Pulmonary artery endothelial cell (primary cell): ENCODE data around the gene SAP25. TPM values are rescaled to one million over a fixed set of nuclear protein-coding genes. Genes with fewer than 3 reads are reported as not detected.
"Not testable (repeated sequence)": the region's sequence is repeated elsewhere in the genome, so short reads cannot be mapped to it uniquely, and the experiment has no call there.

Experiments
- DNase-seq: peaks from one replicate; pipeline ENCODE4 v3.0.0-alpha.2; 2011; ENCODE audit warnings: low read depth, low spot score
- total RNA-seq: library from RNA; depleted of rRNA; stranded (reverse); fragments of >200 nt; gene quantifications from 2 replicates; pipeline ENCODE4 v1.2.3, GENCODE V29; 2014

SAP25 gene
- total RNA-seq, 1 donor from 2014 or later, result not detected

- DNase-seq, result no peak
These were observed 2.2 kb upstream of the SAP25 start for GRCh38 chr7:100575746-100576383.

- DNase-seq, result no peak
These were observed 1.5 kb upstream of the SAP25 start for GRCh38 chr7:100575206-100575631.

- no peak for DNase-seq
These were observed 884 bp upstream of the SAP25 start for GRCh38 chr7:100574362-100575205.

DNA sequence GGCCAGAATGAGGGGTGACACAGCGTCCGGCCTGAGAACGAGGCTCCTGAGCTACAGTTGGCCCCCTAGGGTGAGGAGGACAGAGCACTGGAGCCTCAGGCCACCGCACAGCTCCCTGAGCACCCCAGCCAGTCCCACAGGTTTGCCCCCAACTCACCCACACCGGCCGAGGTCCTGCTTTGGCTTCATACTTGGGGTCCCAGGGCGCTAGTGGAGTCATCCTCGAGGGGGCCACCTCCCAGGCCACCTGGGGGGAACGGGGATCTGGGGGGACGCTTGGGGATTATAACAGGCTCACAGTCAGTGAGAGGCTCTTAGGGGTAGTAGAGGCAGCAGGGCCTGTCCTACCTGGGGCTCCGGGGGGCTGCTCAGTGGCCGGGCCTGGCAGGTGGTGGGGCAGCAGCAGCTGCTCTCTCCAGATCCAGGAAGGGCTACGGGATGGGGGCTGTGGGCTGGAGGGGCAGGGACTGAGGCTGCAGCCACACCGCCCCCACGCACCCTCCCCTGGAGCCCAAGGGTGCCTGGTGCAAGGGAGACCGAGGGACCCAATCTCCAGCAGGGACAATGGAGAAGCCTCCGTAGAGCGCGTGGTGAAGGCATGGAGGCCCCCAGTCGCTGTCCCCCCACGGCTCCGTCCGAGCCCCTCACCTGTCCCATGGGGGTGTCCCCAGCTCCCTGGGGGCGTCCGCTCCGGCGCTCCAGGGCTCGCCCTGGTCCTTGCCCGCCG lies 588 bp downstream of the SAP25 start:
- no peak for DNase-seq

GRCh38 chr7:100572281-100572948 lies 1.3 kb downstream of the SAP25 start:
- DNase-seq, result no peak

DNA sequence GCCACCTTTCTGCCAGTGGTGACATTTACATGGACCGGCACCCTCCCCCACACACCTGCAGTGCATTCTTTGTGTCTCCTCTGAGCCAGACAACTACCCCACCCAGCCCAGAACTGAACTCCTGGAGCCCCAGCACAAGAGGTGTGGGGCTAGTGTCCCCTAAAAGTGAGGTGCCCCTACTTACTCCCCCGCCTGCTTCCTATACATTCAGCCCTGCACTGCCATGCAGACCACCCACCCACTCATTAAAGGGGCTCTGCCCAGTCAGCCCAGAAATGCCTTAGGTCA lies 1.9 kb downstream of the SAP25 start:
- DNase-seq, result no peak

- DNase-seq, result no peak
These were observed 2.5 kb downstream of the SAP25 start for GRCh38 chr7:100570954-100571828.

GRCh38 chr7:100568896-100569844 lies 4.5 kb downstream of the SAP25 start:
- no peak for DNase-seq

- DNase-seq, result no peak
These were observed 5.4 kb downstream of the SAP25 start for GRCh38 chr7:100568176-100568895.

DNA sequence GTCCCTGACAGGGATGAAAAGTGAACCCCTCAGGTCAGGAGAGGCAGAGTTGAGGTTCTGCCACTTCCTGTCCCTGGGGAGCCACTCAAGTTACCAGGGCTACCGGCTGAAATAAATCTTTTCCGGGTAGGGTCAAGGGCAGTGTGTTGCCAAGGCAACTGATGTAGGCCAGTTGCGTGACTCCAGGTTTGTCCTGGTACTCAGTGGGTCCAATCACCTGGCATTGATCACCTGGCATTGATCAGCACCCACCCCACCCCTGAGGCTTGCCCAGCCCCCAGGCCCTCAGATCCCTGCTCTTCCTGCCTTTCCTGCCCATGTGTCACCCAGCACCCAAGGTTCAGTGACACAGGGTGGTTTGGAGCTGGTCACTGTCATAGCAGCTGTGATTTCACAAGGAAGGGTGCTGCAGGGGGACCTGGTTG lies 5.9 kb downstream of the SAP25 start:
- DNase-seq, result no peak

GRCh38 chr7:100567031-100567730 lies 6.5 kb downstream of the SAP25 start:
- DNase-seq, result no peak

DNA sequence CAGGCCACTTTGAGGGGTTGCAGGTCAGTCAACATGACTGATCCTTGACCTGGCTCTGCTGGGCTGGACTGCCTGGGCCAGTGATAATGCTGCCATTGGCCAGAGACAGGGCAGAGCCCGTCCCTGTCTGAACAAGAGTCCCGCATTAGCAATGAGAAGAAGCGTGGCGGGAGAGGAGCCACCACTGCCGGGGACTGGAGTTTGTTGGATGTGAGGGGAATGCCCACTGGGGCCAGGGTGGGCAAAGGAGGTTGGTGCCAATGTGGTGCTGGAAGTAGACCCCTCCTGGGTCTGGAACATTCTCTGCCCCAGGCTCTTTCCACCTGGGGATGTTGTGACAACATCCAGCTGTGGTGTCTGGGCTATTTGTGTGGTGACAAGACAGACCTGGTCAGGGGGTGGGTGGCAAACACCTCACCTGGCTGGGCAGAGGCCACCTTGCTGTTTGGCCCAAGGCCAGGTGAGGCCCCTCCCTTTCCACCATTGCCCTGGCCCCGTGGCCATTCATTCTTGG lies 7.6 kb downstream of the SAP25 start:
- DNase-seq, result no peak

GRCh38 chr7:100565133-100565571 lies 8.5 kb downstream of the SAP25 start:
- DNase-seq, result no peak

DNA sequence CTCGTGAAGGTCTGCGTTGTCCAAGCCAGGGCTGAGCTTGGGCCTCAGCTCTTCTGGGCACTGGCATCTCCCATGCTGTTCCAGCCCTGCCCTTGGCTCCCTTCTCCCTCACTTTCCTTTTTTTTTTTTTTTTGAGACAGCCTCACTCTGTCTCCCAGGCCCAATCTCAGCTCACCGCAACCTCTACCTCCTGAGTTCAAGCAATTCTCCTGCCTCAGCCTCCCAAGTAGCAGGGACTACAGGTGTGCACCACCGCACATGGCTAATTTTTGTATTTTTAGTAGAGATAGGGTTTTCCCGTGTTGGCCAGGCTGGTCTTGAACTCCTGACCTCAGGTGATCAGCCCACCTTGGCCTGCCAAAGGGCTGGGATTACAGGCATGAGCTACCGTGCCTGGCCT lies 9.3 kb downstream of the SAP25 start:
- DNase-seq, result not testable (repeated sequence)

DNA sequence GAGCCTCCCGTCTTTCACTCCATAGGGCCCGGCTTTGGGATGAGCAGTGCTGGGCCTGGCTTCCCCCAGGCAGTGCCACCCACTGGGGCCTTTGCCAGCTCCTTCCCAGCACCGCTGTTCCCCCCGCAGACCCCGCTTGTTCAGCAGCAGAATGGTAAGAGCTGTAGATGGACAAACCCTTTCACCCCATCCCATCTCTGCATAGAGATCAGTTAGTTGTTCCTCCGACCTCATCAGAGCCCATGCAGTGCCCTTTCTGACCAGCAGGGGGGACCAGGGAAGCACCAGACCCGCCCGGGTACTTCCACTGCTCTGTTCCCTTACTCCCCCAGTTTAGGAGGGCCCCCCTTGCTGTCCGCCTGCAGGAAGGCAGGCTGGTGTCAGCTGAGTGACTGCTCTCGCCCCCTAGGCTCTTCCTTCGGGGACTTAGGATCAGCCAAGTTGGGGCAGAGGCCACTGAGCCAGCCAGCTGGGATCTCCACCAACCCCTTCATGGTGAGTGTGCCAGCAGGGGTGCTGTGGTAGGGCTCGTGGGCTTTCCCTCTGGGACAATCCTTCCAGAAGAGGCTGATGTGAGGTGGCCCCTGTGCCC lies 9.8 kb downstream of the SAP25 start:
- DNase-seq, result no peak

GRCh38 chr7:100563100-100563564 lies 10.6 kb downstream of the SAP25 start:
- no peak for DNase-seq
